Measurements from ENCODE around the gene HRAS. TPM values are rescaled to one million over a fixed set of nuclear protein-coding genes. Genes with fewer than 3 reads are reported as not detected.

Gene HRAS
- total RNA-seq, 4 donors from 2014 or later, result 56.7 to 106 (median 85.2) TPM

DNA sequence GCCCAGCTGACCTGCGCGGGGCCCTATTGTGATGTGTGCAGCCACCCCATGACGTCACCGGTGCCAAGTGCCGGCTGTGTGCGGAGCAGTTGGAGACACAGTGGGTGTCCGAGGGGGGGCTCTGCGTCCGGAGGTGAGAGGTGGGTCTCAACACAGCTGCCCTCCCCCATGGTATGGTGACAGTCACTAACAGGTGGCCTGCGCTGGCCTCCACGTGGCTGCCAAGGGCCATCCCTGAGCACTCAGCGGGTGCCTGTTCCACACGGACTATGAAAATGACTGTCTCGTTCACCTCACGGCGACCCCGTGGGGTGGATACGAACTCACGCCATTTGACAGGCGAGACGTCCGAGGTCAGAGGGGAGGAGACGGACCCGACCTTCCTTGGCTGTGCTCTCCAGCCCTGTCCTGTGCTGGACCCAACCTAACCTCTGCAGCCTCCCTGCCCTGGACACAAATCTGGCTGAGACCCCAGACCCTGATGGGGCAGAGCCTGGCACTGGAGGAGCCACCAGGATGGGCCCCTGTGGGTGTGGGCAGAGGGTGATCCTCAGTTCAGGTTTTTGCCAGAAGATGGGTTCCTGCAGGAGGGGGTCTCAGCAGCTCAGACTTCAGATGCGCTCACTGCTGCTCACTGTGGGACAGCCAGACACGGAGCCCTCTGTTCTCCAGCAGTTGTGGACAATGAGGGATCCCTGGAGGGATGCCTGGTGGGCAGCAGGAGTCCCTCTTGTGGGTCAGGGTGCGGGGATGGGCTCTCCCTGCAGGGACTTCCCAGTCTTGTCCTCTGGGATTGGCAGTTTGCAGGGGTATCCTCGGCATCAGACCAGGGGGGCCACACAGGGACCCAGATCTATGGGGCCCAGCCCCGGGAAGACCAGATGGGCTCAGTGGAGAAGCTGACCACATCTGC lies 6.3 kb downstream of the HRAS start:
- intact Hi-C loops (cut with DNase I), result no loop called here
- no peak for DNase-seq
- H3K9me3 ChIP-seq, result no peaks in the 10 kb centered on the region
- 51 to 92% methylated on average over 2 to 14 of the region's 29 CpGs for WGBS, 2 donors
- no peak overlapping the region for H3K4me3 ChIP-seq
- no peak overlapping the region for H3K27ac ChIP-seq
- H3K4me1 ChIP-seq, result peaks cover 16 to 27% (median 22%) of the 10 kb centered on the region in 3 donors
- peaks cover 18 to 43% (median 26%) of the 10 kb centered on the region in 3 donors for H3K36me3 ChIP-seq
- TF ChIP-seq, protein P1, sequence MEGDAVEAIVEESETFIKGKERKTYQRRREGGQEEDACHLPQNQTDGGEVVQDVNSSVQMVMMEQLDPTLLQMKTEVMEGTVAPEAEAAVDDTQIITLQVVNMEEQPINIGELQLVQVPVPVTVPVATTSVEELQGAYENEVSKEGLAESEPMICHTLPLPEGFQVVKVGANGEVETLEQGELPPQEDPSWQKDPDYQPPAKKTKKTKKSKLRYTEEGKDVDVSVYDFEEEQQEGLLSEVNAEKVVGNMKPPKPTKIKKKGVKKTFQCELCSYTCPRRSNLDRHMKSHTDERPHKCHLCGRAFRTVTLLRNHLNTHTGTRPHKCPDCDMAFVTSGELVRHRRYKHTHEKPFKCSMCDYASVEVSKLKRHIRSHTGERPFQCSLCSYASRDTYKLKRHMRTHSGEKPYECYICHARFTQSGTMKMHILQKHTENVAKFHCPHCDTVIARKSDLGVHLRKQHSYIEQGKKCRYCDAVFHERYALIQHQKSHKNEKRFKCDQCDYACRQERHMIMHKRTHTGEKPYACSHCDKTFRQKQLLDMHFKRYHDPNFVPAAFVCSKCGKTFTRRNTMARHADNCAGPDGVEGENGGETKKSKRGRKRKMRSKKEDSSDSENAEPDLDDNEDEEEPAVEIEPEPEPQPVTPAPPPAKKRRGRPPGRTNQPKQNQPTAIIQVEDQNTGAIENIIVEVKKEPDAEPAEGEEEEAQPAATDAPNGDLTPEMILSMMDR (IDR thresholded peaks at IDR 0.05), result no peak
- TF ChIP-seq POLR2A (IDR thresholded peaks at IDR 0.05), result no peak
- no peaks in the 10 kb centered on the region for H3K27me3 ChIP-seq

DNA sequence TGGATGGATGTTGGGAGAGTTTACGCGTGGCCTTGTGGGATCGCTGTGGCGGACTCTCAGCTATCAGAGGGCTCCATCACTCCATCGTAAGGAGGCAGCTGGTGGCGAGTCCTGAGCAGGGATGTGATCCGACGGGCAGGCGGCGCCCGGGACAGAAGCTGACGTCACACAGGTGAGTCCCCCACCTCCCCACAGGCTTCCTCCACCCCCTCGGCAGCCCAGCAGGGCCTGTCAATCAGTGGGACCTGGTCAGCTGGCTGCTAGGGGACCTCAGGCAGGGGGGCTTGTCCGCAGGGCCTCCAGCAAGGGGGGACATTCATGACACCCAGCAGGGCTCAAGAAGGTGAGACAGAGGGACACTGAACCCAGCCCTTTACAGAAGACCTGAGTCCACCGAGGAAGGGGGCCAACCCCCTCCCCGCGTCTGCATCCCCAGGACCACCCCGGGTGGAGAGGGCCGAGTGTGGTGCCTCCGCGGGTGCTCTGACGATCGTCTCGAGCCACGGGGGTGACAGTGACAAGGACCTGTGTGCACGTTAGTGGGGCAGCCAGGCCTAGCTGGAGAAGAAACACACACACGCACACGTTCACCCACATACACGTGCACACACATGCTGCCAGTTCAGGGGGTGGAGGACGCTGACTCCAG lies 7.1 kb downstream of the HRAS start:
- 55 to 88% methylated on average over 2 to 11 of the region's 30 CpGs for WGBS, 2 donors
- peaks cover 14 to 35% (median 20%) of the 10 kb centered on the region in 3 donors for H3K36me3 ChIP-seq
- H3K4me1 ChIP-seq, result peaks cover 9 to 19% (median 14%) of the 10 kb centered on the region in 3 donors
- H3K9me3 ChIP-seq, result no peaks in the 10 kb centered on the region
- intact Hi-C loops (cut with DNase I), result no loop called here
- DNase-seq, result no peak
- TF ChIP-seq POLR2A (IDR thresholded peaks at IDR 0.05), result no peak
- TF ChIP-seq, protein P1 (IDR thresholded peaks at IDR 0.05), result no peak
- H3K27me3 ChIP-seq, result no peaks in the 10 kb centered on the region
- H3K4me3 ChIP-seq, result no peak overlapping the region
- H3K27ac ChIP-seq, result no peak overlapping the region

DNA sequence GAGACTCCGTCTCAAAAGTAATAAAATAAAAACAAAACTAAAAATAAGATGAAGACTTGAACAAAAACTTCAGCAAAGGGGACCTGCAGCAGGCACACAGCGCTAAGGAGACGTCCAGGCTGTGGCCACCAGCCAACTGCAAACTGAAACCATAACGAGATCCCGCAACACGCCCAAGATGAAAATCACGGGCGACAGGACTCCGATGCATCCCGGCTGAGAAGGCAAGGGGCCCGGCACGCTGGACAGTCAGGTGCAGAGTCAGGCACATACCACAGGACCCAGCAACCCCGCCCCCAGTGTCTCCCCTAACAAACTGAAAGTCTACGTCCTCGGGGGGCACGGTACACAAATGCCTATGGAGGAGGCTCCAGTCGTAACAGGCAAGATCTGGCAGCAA lies 9.2 kb downstream of the HRAS start:
- Histone ChIP-seq H3K27me3 (no peaks in the 10 kb centered on the region), H3K4me1 (no peaks in the 10 kb centered on the region), H3K9me3 (no peaks in the 10 kb centered on the region), H3K4me3 (no peak overlapping the region), H3K27ac (no peak overlapping the region), H3K36me3 (peaks cover 0 to 14% (median 0%) of the 10 kb centered on the region in 3 donors)
- TF ChIP-seq, protein P1 (IDR thresholded peaks at IDR 0.05), result no peak
- no peak for TF ChIP-seq POLR2A (IDR thresholded peaks at IDR 0.05)
- intact Hi-C loops (cut with DNase I), result no loop called here
- WGBS, 2 donors, result 68 to 74% methylated on average over 16 to 17 of the region's 17 CpGs
- DNase-seq, result no peak

DNA sequence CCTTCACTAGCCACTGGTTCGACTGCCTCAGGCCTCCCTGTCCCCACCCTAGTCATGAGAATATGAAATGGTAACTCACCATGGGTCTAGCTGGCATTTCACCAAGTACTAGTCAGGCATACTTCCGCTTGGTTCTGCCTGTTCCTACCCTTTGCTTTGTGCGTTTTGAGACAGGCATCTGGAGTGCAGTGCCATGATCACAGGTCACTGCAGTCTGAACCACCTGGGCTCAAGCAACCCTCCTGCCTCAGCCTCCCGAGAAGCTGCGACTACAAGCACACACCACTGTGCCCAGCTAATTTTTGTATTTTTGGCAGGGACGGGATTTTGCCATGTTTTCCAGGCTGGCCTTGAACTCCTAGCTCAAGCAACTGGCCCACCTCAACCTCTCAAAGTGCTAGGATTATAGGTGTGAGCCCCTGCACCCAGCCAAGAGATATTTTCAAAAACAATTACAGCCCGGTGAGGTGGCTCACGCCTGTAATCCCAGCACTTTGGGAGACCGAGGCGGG lies 14.1 kb downstream of the HRAS start:
- intact Hi-C loops (cut with DNase I), result loop anchor here (5.0 kb wide), 1 partner anchor 64 kb away; no protein-coding TSS in a partner anchor
- no peak for TF ChIP-seq POLR2A (IDR thresholded peaks at IDR 0.05)
- TF ChIP-seq, protein P1 (IDR thresholded peaks at IDR 0.05), result no peak
- Histone ChIP-seq H3K27me3 (no peaks in the 10 kb centered on the region), H3K9me3 (no peaks in the 10 kb centered on the region), H3K4me3 (no peak overlapping the region), H3K27ac (no peak overlapping the region), H3K4me1 (peaks cover 5 to 29% (median 8%) of the 10 kb centered on the region in 3 donors), H3K36me3 (no peaks in the 10 kb centered on the region)
- 72 to 79% methylated on average over 2 to 8 of the region's 10 CpGs for WGBS, 2 donors
- no peak for DNase-seq

All from esophagus squamous epithelium (tissue), 5 donors.